GM12892 (cell line): ENCODE measurements around the gene MDM4.
"Not testable (repeated sequence)": the region's sequence is repeated elsewhere in the genome, so short reads cannot be mapped to it uniquely, and the experiment has no call there.

ENCODE experiments used
- DNase-seq: peaks from one replicate; pipeline ENCODE4 v3.0.0; 2011; ENCODE audit not compliant: insufficient read length
- FAIRE-seq: peaks from 2 replicates; lab custom pipeline; 2011; peaks lifted over from hg19 to GRCh38; lab: Jason Lieb, UNC
- POLR2A ChIP-seq: IDR thresholded peaks from 2 replicates; pipeline ENCODE4 v1.6.1; 2011; ENCODE audit warnings: low read depth, low read length, control low read depth
- POLR2AphosphoS5 ChIP-seq: IDR thresholded peaks from 2 replicates; pipeline ENCODE4 v1.6.1; 2011; ENCODE audit warnings: low read depth, low read length, control low read depth
- TAF1 ChIP-seq: IDR thresholded peaks from 2 replicates; pipeline ENCODE4 v1.6.1; 2011; ENCODE audit warnings: low read depth, mild to moderate bottlenecking, control low read depth, low read length, borderline replicate concordance

MDM4 gene

DNA sequence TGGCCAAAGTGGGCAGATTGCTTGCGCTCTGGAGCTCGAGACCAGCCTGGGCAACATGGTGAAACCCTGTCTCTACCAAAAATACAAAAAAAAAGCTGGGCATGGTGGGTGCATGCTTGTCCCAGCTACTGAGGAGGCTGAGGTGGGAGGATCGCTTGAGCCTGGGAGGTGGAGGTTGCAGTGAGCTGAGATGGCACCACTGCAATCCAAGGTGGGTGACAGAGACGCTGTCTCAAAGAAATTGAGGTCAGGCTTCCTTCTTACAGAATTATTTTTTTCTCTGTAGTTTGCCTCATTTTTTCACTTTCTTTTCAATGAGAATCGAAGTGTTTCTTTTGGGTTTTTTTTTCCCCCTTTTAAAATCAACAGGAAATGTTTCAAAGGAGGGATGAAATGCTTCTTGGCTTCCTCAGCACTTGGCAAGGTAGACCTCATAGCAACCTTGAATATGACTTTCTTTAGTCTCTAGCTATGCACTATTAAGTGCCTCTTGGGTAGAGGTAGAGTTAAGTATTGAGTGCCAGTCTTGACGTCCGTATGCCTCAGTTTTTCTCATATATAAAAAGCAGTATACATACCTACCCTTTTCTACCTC, 40.3 kb downstream of the MDM4 start:
- no peak; the same call in 1 of the 2 replicates for TF ChIP-seq POLR2A
- TF ChIP-seq TAF1, result no peak
- 0 out of 2 replicates have a peak, but pooled peaks have one; percentile 43 for TF ChIP-seq POLR2AphosphoS5
- no peak for FAIRE-seq
- DNase-seq, result no peak

DNA sequence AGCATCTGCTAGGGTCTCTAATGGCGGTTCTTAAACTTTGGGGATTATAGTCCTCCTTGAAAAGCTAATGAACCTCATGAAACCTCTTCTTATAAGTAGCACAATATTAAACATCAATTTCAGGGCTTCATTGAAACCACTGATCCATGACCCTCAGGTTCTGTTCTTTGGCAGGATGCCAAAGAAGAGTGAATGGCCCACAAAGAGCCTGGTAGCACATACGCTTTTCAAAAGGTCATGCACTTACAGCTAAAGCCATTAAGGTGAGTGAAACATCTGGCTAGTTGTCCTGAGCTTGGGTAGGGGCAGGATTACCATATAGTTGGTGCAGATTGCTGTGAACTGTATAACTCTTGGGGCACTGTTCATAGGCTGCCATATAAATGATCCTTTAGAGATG, 42.3 kb downstream of the MDM4 start:
- no peak for DNase-seq
- no peak for FAIRE-seq
- TF ChIP-seq POLR2A (peak; percentile 16; the same call in 1 of the 2 replicates), POLR2AphosphoS5 (no peak), TAF1 (no peak)

DNA sequence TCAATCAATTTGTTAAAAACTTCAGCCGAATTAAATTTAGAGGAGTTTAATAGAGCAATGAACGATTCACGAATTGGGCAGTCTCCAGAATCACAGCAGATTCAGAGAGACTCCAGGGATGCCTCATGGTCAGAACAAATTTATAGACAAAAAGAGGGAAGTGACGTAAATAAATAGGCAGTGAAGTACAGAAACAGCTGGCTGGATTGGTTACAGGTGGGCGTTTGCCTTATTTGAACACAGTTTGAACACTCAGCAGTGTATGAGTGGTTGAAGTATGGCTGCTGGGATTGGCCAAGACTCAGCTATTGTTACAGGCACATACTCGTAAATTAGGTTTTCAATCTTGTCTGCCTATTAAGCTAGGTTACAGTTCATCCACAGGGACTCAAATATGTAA, 43.8 kb downstream of the MDM4 start:
- not testable (repeated sequence) for FAIRE-seq, DNase-seq

DNA sequence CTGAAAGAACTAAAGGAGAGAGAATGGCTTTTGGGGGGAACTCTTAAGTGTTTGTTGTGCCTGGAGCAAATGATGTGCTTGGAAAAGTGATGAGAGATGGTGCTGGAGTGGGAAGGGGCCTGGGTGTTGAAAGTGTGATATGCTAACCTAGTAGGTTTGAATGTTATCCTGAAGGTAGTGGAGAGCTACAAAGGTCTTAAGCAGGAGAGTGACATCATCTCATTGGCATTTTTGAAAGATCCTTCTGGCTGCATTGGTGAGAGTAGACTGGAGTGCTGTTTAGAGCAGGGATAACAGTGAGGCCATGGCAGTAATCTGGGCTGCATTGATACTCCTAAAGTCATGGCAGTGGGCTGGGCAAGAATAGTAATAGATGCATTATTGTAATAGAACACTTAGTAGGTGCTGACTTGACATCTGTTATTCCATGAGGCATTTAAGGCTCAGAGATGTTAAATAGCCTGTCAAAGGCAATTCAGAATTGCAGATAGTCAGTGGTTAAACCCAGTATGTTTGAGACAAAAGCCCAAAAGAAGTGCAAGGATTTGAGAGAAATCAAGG, 44.5 kb downstream of the MDM4 start:
- no peak for FAIRE-seq
- DNase-seq, result no peak
- TF ChIP-seq POLR2AphosphoS5 (no peak), POLR2A (no peak), TAF1 (no peak)

DNA sequence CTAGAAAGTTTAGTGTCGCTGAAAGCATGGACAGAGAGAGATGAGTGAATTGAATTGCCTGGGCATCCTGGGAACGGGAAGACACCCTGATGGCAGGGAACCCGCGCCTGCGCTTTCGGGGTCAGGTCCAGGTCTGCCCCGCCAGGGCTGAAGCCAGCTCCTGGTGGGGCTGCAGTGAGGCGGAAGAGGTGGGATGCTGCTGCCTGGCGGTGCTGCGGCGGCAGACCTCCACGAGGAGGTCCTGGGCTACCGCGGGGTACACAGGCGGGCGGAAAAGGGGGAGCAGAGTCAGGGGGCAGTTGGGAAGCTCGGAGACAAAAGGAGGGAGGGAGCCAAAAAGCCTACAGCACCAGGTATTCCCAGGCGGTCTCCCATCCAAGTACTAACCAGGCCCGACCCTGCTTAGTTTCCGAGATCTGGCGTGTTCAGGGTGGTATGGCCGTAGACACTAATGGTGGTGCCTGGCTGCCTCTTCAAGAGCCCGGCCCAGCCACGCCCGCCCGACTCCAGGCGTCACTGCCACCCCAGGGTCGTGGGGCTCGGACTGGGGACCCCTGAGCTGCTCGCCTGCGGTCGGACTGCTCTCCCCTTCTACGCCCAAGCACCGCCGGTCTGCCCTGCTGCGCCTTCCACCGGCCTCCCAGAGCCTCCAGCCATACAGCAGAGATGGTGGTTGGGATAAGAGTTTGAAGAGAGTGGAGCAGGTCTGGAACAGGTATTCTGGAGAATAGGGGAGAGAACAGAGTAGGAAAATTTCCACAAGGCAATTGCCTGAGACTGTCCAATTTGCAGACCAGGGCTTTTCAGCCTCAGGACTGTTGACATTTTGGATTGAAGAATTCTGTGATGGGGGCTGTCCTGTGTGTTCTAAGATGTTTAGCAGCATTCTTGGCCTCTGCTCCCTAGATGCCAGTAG, 46.1 kb downstream of the MDM4 start:
- FAIRE-seq, result no peak
- TF ChIP-seq POLR2AphosphoS5 (no peak), POLR2A (no peak), TAF1 (no peak)
- DNase-seq, result no peak

DNA sequence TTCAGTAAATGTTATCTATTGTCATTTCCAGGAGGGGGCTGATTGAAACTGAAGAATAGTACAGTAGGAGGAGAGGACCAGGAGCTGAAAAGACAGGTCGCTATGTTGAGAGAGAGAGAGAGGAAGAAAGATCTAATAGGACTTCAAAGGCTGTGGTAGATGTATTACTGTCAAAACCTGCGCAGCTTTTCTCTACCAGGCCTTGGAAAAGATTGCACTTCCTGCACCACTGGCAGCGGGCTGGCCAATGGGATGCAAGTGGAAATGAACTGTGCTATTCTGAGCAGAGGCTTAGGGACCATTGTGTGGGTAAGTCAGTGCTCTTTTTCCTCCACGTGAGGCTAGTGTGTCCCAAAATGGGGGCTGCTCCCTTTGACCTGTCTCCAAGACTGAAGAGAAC, 47.1 kb downstream of the MDM4 start:
- no peak for DNase-seq
- TF ChIP-seq POLR2A, result no peak
- no peak for TF ChIP-seq TAF1
- TF ChIP-seq POLR2AphosphoS5, result no peak
- FAIRE-seq, result no peak

DNA sequence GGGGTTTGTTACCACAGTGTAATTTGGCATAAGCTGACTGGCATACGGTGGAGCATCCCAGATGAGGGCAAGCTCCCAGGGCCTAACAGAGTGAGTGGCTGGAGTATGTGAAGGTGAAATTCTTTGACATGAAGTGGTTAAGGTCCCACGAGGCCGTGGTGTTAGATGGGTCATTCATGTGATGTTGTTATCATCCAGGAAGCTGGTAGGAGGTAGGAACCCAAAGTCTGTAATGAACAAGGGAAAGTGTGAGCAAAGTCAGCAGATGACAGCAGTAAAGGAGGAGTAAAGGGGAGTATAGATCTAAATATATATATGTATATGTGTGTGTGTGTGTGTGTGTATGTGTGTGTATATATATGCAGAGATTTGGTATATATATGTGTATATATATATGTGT, 47.6 kb downstream of the MDM4 start:
- FAIRE-seq, result no peak
- TF ChIP-seq TAF1, result no peak
- no peak for TF ChIP-seq POLR2A
- TF ChIP-seq POLR2AphosphoS5, result no peak
- no peak for DNase-seq

DNA sequence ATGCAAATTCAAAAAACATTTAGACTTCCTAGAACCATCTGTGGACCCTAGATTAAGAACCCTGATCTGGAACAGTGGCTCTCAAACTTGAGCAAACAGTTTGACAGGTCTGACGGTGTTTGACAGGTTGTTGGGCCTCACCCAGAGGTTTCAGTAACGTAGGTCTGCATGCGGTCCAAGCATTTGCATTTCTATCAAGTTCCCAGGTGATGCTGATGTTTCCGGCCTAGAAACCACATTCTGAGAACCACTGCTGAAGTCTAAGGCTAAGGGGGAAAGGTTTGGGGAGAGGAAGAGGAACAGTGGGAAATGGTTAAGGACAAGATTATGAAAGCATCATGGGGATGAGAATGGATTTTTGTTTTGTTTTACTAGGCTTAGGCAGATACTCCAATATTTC, 48.6 kb downstream of the MDM4 start:
- DNase-seq (peak; percentile 41), FAIRE-seq (peak; percentile 80)
- TF ChIP-seq TAF1 (no peak), POLR2A (no peak), POLR2AphosphoS5 (no peak)

DNA sequence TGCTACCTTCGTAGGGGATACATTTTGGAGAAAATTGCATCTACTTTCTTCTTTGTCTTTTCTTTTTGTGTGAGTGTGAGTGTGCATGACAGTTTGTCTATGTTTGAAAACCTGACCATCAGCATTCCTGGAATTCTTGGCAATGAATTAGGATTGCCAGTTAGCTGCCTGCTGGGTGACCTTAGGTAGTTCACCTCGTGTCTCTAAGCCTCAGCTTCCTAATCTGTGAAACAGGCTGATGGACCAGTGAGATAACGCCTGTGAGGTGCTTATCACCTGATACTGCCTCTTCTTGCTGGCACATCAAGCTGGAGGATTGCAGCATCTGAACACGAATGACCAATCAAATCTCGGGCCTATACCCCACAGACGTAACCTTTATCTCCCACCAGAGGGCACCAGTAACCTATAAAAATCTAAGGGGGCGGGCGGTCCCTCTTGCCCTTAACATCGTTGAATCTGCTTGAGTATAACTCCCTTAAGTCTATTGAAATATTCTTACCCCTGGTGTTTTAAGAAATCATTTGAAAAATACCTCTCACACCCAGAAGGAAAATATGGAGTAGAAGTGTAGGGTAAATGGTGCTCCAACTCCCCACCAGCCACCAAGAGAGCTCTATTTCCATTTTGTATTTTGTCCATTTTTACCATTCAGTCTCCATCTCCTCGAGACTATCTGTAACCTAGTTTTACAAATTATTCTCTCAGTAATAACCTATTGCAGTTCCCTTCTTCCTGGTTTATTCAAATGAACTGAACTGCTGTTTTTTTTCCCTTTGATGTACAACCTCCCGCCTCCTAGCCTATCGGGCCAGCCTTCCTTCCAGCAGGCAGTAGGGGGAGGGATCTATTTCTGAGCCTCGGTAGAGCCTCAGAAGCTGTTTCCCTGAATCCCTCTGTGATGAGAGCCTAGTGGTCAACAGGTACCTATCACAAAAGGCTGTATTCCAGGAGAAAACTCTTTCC, 49.7 kb downstream of the MDM4 start:
- TF ChIP-seq TAF1 (no peak), POLR2A (no peak), POLR2AphosphoS5 (no peak)
- peak; percentile 64 for DNase-seq
- FAIRE-seq, result peak; percentile 76

DNA sequence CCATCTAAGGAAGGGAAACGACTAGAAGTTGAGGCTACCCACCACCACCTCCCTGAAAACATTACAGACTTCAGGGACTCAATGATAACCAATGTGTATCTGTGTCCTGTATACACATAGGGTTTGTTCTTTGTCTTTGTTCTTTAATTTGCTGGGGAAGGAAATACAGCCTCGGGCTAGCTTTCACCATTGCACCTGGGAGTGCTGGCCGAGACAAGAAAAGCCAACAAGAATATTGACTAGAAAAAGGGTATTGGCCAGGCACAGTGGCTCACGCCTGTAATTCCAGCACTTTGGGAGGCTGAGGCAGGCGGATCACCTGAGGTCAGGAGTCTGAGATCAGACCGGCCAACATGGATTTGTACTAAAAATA, 50.4 kb downstream of the MDM4 start:
- FAIRE-seq (no peak), DNase-seq (no peak)
- no peak for TF ChIP-seq POLR2AphosphoS5
- no peak for TF ChIP-seq POLR2A
- no peak for TF ChIP-seq TAF1

DNA sequence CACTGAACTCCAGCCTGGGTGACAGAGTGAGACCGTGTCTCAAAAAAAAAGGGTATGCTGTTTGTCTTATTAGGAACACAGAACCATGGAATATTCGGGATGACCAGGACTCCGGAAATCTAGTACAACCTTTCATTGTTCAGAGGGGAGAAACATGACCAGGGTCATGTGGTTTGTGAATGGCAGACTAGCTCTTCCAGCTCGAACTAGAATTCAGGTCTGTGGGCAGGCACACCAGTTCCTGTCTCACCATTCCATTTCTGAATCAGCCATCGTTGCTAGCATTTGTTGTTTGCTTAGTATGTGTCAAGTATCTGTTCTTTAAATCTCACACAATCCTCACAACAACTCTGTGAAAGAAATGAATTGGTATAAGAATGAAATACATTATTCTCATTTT, 50.9 kb downstream of the MDM4 start:
- no peak for FAIRE-seq
- no peak for DNase-seq
- TF ChIP-seq TAF1 (no peak), POLR2A (no peak), POLR2AphosphoS5 (no peak)
